HG03460 (cell line): ENCODE measurements around the gene METAP1D.
"Not testable (repeated sequence)": the region's sequence is repeated elsewhere in the genome, so short reads cannot be mapped to it uniquely, and the experiment has no call there.

Experiments
- ATAC-seq: cut with Tn5 transposase; IDR thresholded peaks from one replicate; pipeline ENCODE4 v1.9.1; 2021; ENCODE audit not compliant: unreplicated experiment

The METAP1D gene

DNA sequence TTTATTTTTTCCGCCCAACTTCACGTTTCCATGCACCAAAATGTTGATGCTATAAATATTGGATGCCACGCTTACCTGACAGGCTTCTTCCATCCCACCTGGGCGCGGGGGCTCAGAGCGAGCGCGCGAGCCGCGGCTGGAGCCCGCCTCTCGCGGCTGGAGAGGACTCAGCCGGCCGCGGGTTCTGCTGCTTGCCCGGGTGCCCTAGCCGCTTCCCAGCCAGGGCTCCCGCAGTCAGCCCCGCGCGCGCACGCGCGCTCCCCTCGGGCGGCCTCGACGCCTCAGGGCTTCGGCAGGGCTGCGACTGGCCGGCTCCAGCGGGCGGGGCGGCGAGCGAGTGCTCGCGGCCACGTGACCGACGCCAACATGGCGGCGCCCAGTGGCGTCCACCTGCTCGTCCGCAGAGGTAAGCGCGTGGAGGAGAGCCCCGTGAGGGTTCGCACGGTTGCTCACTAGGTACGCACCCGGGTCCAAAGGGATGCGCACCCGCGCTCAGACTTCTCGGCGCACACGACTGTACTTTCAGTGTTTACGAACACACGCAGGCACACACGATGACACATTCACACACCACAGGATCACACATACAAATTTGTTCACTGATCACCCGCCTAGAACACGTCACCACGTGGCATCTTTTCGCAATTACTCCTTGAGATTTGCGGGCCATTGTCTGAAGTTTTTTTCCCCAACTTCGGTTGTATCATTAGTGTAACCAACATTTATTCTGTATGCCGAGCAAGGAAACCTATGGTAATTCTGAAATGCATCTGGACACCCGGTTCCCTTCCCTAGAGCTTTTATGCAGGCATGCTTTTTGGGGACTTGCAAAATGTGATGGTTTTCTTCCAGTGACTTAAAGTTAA is at the start of gene METAP1D:
Gene METAP1D (plus strand): TSS at position 350 of the 866 bp plus-strand sequence. CDS start 17 bp downstream, at position 367.
- ATAC-seq: peak; percentile 95

DNA sequence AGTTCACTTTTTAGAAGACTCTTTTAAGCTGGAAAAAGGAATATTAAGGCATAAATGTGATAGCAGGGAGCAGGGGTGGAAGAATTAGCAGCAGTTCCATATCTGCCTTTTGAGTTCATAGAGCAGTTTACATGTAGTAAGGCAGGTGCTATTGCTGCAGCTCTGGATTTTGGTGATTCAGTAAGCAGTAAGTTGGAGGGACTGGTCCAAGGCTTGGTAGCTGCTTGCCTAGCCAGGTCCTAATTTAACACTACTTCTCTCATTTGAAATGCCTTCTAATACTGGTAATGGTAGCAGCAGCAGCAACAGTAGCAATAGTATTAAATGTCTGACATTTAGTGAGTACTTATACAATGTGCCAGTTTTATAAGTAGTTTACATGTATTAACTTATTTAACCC is 47.5 kb upstream of the METAP1D start:
- no peak for ATAC-seq

DNA sequence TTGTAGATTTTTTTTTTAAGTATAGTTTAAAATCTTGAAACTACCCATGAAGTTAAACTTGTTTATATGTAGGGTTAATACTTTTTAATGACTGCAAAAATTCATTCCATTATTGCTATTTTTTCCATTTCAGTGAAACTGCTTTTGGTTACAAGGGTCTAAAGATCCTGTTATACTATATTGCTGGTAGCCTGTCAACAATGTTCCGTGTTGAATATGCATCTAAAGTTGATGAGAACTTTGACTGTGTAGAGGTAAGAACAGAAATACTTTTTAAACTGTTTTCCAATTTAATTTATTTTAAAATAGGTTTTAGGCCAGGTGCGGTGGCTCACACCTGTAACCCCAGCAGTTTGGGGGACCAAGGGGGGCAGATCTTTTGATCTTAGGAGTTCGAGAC is 47.0 kb upstream of the METAP1D start:
- ATAC-seq: no peak

DNA sequence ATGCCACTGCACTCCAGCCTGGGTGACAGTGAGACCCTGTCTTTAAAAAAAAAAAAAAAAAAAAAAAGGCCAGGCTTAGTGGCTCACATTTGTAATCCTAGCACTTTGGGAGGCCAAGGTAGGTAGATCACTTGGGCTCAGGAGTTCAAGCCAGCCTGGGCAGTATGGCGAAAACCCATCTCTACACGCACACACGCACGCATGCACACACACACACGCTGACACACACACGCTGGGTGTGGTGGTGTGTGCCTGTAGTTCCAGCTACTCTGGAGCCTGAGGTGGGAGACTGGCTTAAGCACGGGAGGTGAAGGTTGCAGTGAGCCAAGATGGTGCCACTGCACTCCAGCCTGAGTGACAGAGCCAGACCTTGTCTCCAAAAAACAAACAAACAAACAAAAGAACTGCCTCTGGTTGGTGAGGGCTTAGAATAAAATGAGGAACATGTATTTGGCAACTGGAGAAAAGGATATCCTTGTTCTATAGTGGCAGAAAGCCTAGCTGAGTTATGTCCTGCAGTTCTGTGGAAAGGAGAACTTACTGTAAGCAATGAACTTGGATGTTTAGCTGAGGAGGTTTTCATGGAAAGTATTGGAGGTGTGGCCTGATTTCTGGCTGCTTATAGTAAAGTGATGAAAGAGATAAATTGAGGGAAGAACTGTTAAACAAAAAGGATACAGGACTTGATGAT is 43.5 kb upstream of the METAP1D start:
- ATAC-seq: no peak

DNA sequence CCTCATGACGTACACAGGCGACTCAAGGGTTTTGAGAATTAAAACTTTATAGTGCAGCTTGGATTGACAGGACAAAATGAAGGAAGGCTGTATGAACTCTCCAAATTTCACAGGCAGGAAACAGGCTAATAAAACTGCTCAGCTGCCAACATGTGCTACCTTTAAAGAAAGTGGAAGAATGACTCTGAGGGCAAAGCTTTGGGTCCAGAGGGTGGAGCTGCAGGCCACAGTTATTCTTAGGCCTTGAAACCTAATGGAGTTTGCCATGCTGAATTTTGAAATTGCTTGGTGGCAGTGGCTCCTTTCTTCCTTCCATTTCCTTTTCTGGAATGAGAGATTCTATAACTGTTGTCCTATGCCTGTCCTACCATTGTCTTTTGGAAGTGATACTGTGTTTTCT is 42.7 kb upstream of the METAP1D start:
- ATAC-seq: no peak

DNA sequence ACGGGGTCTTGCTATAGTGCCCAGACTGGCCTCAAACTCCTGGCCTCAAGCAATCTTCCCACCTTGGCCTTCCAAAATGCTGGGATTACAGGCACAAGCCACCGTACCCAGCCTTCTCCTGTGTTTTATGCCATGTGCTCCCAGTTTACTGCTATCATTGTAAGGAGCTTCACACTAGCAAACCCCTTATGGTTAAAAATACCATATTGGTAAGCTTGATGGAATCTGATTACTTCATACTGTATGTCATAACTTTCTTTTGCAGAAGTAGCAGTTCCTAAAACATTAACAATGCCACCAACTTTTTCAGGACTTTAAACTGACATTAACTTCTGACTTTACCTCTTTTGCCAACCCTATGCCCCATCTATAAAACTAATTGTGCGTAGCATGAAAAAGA is 41.3 kb upstream of the METAP1D start:
- no peak for ATAC-seq

DNA sequence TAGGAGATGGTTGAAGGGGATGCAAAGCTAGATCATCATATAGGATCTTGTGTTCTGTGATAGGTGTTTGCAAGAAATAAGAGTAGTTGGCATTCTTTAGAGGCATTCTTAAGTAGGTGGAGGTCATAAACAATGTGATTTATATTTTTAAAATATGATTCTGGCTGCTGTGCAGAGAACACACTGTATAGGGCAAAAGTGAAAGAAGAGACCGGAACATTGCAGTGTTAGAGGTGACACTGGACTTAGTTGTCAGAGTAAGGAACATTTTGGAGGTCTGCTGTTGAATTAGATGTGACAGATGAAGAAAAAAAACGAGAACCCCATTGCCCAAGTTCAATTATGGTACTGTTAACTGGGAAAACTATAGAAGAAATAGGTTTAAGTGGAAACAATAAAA is 39.8 kb upstream of the METAP1D start:
- no peak for ATAC-seq

DNA sequence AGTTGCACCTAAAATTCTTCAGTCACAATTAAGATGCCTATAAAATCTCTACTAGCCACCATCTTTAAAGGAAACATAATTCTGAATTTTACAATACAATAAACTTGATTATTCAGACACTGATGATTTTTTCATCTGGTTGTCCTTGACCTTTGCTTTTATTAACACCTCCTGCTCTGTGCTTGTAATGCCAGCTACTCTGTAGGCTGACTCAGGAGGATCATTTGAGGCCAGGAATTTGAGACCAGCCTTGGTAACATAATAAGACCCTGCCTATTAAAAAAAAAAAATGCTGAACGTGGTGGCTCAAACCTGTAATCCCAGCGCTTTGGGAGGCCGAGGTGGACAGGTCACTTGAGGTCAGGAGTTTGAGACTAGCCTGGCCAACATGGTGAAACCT is 39.2 kb upstream of the METAP1D start:
- no peak for ATAC-seq

DNA sequence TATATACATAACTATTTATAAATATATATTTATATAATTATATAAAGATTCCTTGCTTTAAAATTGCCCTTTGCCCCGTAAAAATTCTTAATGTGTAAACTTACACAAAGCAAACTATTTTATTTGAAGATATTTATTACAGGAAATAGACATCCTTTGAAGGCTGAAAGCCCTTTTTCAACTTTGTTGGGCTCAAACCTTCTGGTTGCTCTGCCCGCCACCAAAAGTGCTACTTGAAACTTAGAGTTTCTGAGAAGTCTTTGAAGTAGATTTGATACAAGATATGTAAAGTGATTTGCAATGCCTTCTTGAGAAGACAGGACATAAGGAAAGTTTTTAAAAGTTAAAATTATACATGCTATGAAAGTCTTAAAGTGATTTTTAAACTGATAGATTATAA is 36.6 kb upstream of the METAP1D start:
- ATAC-seq: no peak

DNA sequence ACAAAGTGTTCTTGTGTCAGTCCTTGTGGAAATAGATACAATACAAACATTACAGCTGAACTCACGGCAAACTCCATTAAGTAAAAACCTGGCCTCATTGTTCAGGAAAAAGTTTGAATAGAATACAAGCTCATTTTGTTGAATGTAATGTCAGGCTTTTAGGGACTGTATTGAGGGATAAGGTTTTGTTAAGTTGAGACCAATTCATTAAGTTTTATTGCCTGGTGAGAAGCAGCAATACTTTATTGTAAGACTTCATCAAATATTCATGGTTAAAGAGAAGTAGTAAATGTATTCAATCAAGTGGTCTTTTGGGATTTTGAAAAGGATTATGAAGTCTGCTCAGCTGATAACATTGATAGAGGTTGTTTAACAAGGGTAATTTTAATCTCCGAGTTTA is 35.4 kb upstream of the METAP1D start:
- no peak for ATAC-seq

DNA sequence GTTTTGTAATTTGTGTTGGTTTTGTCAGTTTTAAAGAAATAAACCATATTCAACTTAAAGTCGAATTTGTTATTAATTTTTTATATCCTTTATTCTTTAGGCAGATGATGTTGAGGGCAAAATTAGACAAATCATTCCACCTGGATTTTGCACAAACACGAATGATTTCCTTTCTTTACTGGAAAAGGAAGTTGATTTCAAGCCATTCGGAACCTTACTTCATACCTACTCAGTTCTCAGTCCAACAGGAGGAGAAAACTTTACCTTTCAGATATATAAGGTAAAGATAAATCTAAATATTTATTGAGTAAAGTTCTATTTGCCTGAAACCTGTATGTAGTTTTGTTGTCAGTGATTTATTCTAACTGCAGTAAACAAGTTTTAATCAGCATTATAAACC is 34.5 kb upstream of the METAP1D start:
- no peak for ATAC-seq

DNA sequence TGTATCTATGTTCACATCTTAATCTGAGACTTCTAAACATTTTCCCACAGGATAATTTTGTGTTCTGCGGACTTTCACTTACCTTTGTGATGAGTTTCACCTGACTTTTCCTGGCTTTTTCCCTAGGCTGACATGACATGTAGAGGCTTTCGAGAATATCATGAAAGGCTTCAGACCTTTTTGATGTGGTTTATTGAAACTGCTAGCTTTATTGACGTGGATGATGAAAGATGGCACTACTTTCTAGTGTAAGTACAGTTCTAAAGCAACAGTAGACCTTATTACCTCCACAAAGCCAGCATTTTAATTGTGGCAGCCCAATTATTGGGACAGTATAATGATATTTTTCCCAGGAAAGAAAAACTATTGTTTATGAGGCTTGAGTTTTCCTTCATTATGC is 34.1 kb upstream of the METAP1D start:
- no peak for ATAC-seq

DNA sequence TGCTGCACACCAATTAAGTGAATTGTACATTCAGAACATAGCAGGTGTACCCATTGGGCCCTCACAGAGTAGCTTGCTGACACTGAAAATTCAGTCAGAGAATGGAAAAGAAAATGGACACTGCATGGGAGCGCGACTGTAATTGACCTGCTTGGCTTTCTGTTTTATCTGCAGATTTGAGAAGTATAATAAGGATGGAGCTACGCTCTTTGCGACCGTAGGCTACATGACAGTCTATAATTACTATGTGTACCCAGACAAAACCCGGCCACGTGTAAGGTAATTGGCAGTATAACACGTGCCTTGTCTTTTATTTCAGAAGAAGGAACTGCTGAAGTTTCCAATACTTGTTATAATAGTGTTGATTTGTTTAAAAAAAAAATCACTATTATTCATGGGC is 33.5 kb upstream of the METAP1D start:
- ATAC-seq: no peak

DNA sequence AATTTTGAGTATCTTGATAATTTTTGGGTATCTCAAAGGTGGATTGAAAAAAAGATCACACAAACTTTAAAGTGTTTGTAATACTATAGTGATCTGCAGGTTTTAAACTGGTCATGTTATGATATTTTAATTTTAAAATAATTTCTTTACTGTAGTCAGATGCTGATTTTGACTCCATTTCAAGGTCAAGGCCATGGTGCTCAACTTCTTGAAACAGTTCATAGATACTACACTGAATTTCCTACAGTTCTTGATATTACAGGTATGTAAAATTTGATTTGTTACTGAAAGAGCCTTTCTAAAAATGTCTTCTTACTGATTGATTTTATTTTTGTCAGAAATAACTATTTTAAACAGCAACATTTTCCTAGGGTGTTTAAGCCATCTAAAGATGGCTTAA is 33.1 kb upstream of the METAP1D start:
- no peak for ATAC-seq

DNA sequence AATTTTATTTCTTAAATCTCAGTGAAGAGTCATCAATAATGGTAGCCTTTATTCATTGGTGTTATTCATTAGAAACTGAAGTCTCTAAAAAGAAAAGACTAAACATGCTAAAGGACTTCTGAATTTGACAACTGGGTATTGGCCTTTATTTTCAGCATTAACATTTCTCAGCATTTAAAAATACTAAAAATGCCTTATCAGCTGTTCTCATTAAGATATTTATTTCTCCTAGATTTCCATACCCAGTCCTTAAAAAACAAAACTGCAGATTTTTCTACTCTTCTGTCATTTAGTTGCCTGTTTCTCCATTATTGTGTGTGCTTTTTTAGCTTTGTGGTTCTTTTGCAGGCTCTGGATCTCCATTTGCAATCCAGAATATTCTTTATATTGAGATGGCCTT is 31.2 kb upstream of the METAP1D start:
- ATAC-seq: no peak

DNA sequence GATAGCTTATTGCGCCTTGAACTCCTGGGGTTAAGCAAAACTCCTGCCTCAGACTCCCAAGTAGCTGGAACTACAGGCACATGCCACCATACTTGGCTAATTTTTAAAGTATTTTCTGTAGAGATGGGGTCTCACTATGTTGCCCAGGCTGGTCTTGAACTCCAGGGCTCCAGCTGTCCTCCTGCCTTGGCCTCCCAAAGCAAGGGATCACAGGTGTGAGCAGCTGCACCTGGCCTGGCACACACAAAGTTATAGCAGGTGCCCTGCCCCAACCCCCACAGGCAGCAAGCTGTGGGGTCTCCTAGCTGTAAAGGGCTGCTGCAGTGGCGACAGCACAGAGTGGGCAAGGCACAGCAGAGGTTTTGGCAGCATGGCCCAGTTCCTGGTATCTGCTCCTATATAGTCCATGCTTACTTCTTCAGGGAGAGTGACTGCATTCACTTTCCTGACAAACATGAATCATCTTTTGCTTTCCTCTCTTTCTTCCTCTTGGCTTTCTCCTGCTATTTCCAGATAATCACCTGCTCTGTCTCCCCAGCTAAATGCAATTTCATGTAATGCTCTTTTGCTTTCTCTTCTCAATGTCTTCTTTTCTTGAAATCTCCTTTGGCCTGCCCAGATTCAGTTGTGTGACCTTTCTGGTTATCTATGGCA is 27.3 kb upstream of the METAP1D start:
- no peak for ATAC-seq

DNA sequence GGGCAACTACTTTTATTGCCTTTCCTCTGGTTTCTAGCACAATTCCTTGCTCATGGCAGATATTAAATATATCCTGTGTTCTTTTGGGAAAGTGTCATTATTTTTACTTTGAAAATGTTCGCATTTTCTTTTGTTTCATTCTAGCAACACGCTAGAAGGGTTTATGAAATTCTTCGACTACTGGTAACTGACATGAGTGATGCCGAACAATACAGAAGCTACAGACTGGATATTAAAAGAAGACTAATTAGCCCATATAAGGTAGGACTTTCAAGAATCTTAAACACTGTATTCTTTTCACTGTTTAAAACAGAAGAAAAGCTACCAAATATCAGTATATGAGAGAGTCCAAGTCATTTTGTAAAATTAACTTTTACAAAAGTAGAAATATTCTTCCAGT is 20.6 kb upstream of the METAP1D start:
- no peak for ATAC-seq

DNA sequence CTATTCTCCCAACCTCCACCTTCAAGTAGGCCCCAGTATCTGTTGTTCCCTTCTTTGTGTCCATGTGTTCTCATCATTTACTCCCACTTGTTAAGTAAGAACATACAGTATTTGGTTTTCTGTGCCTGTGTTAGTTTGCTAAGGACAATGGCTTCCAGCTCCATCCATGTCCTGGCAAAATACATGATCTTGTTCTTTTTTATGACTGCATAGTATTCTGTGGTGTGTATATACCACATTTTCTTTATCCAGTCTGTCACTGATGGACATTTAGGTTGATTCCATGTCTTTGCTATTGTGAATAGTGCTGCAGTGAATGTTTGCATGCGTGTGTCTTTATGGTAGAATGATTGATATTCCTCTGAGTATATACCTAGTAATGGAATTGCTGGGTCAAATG is 15.8 kb upstream of the METAP1D start:
- not testable (repeated sequence) for ATAC-seq

DNA sequence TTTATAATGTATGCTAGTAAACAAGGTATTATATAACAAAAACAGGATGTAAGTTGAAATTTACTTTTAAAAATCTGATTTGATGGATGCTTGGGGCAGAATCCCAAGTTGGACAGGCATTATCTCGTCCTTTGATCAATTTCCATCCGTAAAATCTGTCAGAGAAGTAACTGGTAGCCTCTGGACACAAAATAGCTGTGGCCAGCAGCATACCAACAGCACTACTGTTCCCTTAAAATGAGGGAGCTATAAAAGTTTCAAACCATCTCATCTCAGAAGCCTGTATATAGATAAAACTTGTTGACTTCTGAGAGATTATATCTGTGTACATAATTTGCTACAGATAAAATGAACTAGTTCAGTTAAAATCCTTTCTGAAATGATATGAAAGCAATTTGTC is 14.7 kb upstream of the METAP1D start:
- ATAC-seq: no peak

DNA sequence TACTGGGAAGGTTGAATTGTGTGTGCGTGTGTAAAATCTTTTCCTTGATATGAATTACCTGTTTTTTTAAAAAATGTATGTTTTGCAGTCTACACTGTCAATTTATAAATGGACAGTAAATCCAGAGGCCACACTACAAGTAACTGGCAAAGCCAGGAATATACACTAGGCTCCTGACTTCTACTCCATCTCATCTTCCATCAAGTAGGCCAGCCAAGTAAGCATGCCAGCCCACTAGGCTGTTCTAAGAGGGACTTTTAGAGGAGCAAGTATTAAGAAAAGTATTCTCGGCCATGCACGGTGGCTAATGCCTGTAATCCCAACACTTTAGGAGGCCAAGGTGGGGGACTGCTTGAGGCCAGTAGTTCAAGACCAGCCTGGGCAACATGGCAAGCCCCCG is 13.0 kb upstream of the METAP1D start:
- ATAC-seq: no peak

DNA sequence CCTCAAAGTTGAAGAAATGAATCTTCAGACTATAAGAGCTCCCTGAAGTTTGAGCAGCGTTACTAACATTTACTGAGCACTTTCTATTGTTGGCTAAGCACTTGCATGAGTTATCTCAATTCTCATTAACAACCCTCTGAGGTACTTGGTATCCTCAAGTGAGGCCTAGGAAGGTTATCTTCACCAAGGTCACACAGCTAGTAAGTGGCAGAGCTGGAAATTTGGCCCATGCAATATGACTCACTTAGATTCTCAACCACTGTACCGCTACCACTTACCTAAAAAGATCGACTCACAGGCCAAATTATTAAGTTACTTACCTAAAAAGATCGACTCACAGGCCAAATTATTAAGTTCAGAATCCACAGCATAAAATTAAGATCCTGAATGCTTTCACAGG is 8.7 kb upstream of the METAP1D start:
- ATAC-seq: no peak

DNA sequence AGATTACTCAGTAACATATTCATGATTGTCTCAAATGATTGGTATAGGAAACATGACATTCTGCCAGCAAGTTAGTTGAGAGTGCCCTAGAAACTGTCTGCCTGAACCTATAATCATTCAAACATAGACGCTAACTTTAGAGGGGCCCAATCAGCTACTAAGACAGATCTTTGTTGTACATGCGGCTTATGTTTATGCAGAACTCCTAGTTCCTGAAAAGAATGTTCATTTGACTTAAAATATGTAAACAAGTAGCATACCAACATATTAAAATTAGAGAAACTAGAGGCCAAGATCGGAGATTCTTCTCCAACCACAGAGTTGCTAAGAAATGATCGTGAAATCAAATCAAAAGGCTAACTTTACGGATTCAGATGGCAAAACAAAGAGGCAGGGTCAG is 4.2 kb upstream of the METAP1D start:
- no peak for ATAC-seq
